Natural killer cell (primary cell): ENCODE measurements around the gene OLA1. TPM values are rescaled to one million over a fixed set of nuclear protein-coding genes. Genes with fewer than 3 reads are reported as not detected.

Experiments used
- ATAC-seq, 3 donors: fragments of 150-1000 bp in 2 of 3; fragments of 200-7000 bp in 1 of 3; cut with Tn5 transposase; 1 replicate in 1 of 3; 2 replicates in 2 of 3; pipeline ENCODE4 v1.10.0; 2021; ENCODE audit warnings: mild to moderate bottlenecking in 2 of 3, moderate library complexity in 2 of 3
- DNase-seq, 2 donors: peaks; one replicate each; pipeline versions ENCODE4 v3.0.0 to v3.0.0-alpha.2; 2013 to 2021; ENCODE audit warnings: mixed read lengths in 1 of 2
- H3K27ac ChIP-seq: one replicate; pipeline ENCODE4 v1.5.1; 2013; ENCODE audit warnings: mild to moderate bottlenecking, low read length
- H3K27me3 ChIP-seq: one replicate; pipeline ENCODE4 v1.6.1; 2013; ENCODE audit warnings: low read length; ENCODE audit not compliant: control insufficient read depth, insufficient read depth
- H3K36me3 ChIP-seq: one replicate; pipeline ENCODE4 v1.6.1; 2013; ENCODE audit warnings: low read length; ENCODE audit not compliant: control insufficient read depth, insufficient read depth
- H3K4me1 ChIP-seq: one replicate; pipeline ENCODE4 v1.6.1; 2013; ENCODE audit warnings: low read length; ENCODE audit not compliant: control insufficient read depth, insufficient read depth
- H3K4me3 ChIP-seq: one replicate; pipeline ENCODE4 v1.5.1; 2013; ENCODE audit warnings: low read length
- H3K9me3 ChIP-seq: one replicate; pipeline ENCODE4 v1.6.1; 2013; ENCODE audit warnings: low read length; ENCODE audit not compliant: control insufficient read depth, insufficient read depth
- H3K27ac Mint-ChIP-seq, 2 donors: one replicate each; pipeline ENCODE4 v1.8.0; 2022; ENCODE audit warnings: mild to moderate bottlenecking in 2 of 2, mixed read lengths in 2 of 2, moderate library complexity in 1 of 2
- H3K27me3 Mint-ChIP-seq, 2 donors: one replicate each; pipeline ENCODE4 v1.8.0; 2022; ENCODE audit warnings: low read depth in 2 of 2, mixed read lengths in 2 of 2
- H3K36me3 Mint-ChIP-seq: one replicate; pipeline ENCODE4 v1.8.0; 2022; ENCODE audit warnings: mixed read lengths
- H3K4me1 Mint-ChIP-seq, 2 donors: one replicate each; pipeline ENCODE4 v1.8.0; 2022; ENCODE audit warnings: mixed read lengths in 2 of 2
- H3K4me3 Mint-ChIP-seq: one replicate; pipeline ENCODE4 v1.8.0; 2022; ENCODE audit warnings: mild to moderate bottlenecking, moderate library complexity, mixed read lengths
- H3K9me3 Mint-ChIP-seq, 2 donors: one replicate each; pipeline ENCODE4 v1.8.0; 2022; ENCODE audit warnings: mixed read lengths in 2 of 2
- CTCF ChIP-seq: fragments of 200-600 bp; IDR thresholded peaks from one replicate; pipeline ENCODE4 v1.8.0; 2022; ENCODE audit warnings: antibody characterized with exemption
- WGBS: methylation state at CpG from one replicate; pipeline ENCODE4 v1.1.7; 2013; ENCODE audit warnings: missing lambda C conversion rate; ENCODE audit not compliant: insufficient coverage; 5-methylcytosine and 5-hydroxymethylcytosine counted together
- intact Hi-C: fragments of 100-400 bp; cut with micrococcal nuclease; formaldehyde crosslinking; loops from one replicate; pipeline ENCODE4 v1.14.2; 2022
- total RNA-seq, 4 donors: library from RNA; stranded (reverse); fragments of 120-200 nt in 1 of 4; gene quantifications; one replicate each; pipeline versions ENCODE4 v1.2.3 to v1.2.4, GENCODE V29; 2013 to 2022

OLA1 gene
- total RNA-seq, 3 donors from 2014 or later (not counting 1 experiment from before 2014, with no cell fraction given): 42.3 to 45.9 (median 43.9) TPM

- DNase-seq: no peak
- Mint-ChIP-seq H3K27ac (no peak overlapping the region), H3K4me1 (no peaks in the 10 kb centered on the region), H3K9me3 (no peaks in the 10 kb centered on the region), H3K4me3 (no peak overlapping the region), H3K27me3 (no peaks in the 10 kb centered on the region), H3K36me3 (no peaks in the 10 kb centered on the region)
- ATAC-seq: no peak
- intact Hi-C loops: no loop called here
- Histone ChIP-seq H3K27me3 (no peaks in the 10 kb centered on the region), H3K9me3 (no peaks in the 10 kb centered on the region), H3K4me3 (no peak overlapping the region), H3K4me1 (no peaks in the 10 kb centered on the region), H3K27ac (no peak overlapping the region), H3K36me3 (peaks cover 3% of the 10 kb centered on the region)
- no peak for TF ChIP-seq CTCF
- WGBS: 92% methylated on average over 4 of the region's 4 CpGs
Measured at GRCh38 chr2:174125090-174125489, 123.2 kb downstream of the OLA1 start.

- H3K27ac ChIP-seq: no peak overlapping the region
- H3K27ac Mint-ChIP-seq: no peak overlapping the region
- H3K27me3 ChIP-seq: no peaks in the 10 kb centered on the region
- no peaks in the 10 kb centered on the region for H3K27me3 Mint-ChIP-seq
- intact Hi-C loops: no loop called here
- no peak overlapping the region for H3K4me3 Mint-ChIP-seq
- no peaks in the 10 kb centered on the region for H3K9me3 ChIP-seq
- H3K36me3 Mint-ChIP-seq: no peaks in the 10 kb centered on the region
- no peaks in the 10 kb centered on the region for H3K4me1 ChIP-seq
- no peak overlapping the region for H3K4me3 ChIP-seq
- no peak for DNase-seq
- ATAC-seq: no peak
- peaks cover 3% of the 10 kb centered on the region for H3K36me3 ChIP-seq
- TF ChIP-seq CTCF: no peak
- H3K9me3 Mint-ChIP-seq: no peaks in the 10 kb centered on the region
- H3K4me1 Mint-ChIP-seq: no peaks in the 10 kb centered on the region
- WGBS: 93% methylated on average over 4 of the region's 5 CpGs
Measured at GRCh38 chr2:174124181-174124580, 124.2 kb downstream of the OLA1 start.

- TF ChIP-seq CTCF: no peak
- H3K36me3 Mint-ChIP-seq: no peaks in the 10 kb centered on the region
- intact Hi-C loops: no loop called here
- no peaks in the 10 kb centered on the region for H3K4me1 ChIP-seq
- H3K9me3 ChIP-seq: no peaks in the 10 kb centered on the region
- no peak overlapping the region for H3K4me3 Mint-ChIP-seq
- no peaks in the 10 kb centered on the region for H3K27me3 Mint-ChIP-seq
- H3K27me3 ChIP-seq: no peaks in the 10 kb centered on the region
- no peaks in the 10 kb centered on the region for H3K9me3 Mint-ChIP-seq
- H3K36me3 ChIP-seq: peaks cover 3% of the 10 kb centered on the region
- H3K4me3 ChIP-seq: no peak overlapping the region
- DNase-seq (no peak), ATAC-seq (no peak)
- no peaks in the 10 kb centered on the region for H3K4me1 Mint-ChIP-seq
- no peak overlapping the region for H3K27ac ChIP-seq
- H3K27ac Mint-ChIP-seq: no peak overlapping the region
Measured at GRCh38 chr2:174122185-174122584, 126.1 kb downstream of the OLA1 start.

- no peak overlapping the region for H3K4me3 Mint-ChIP-seq
- H3K4me1 Mint-ChIP-seq: no peaks in the 10 kb centered on the region
- DNase-seq (no peak), ATAC-seq (no peak)
- H3K9me3 Mint-ChIP-seq: no peaks in the 10 kb centered on the region
- Histone ChIP-seq H3K9me3 (no peaks in the 10 kb centered on the region), H3K4me3 (no peak overlapping the region), H3K4me1 (no peaks in the 10 kb centered on the region), H3K27me3 (no peaks in the 10 kb centered on the region), H3K36me3 (peaks cover 3% of the 10 kb centered on the region), H3K27ac (no peak overlapping the region)
- TF ChIP-seq CTCF: no peak
- intact Hi-C loops: no loop called here
- WGBS: 100% methylated on average over 1 of the region's 2 CpGs
- H3K27ac Mint-ChIP-seq: no peak overlapping the region
- no peaks in the 10 kb centered on the region for H3K27me3 Mint-ChIP-seq
- no peaks in the 10 kb centered on the region for H3K36me3 Mint-ChIP-seq
Measured at GRCh38 chr2:174121612-174122011, 126.7 kb downstream of the OLA1 start.
